GM19328 (cell line): ENCODE data around the gene DPP10.
"Not testable (repeated sequence)": the region's sequence is repeated elsewhere in the genome, so short reads cannot be mapped to it uniquely, and the experiment has no call there.

ENCODE experiments used
- ATAC-seq: cut with Tn5 transposase; IDR thresholded peaks from one replicate; pipeline ENCODE4 v1.9.1; 2021; ENCODE audit warnings: mild to moderate bottlenecking, moderate library complexity; ENCODE audit not compliant: unreplicated experiment

Gene DPP10

GRCh38 chr2:114442510-114442909, at the start of gene DPP10:
TSS of gene DPP10 (plus strand) at chr2:114442641.
- ATAC-seq, result no peak

GRCh38 chr2:114400890-114401289, 41.6 kb upstream of the DPP10 start:
- ATAC-seq, result no peak

GRCh38 chr2:114405247-114406116, 37.0 kb upstream of the DPP10 start:
- no peak for ATAC-seq

- ATAC-seq, result no peak
Measured at GRCh38 chr2:114406347-114406746, 36.1 kb upstream of the DPP10 start.

GRCh38 chr2:114407353-114407752, 35.1 kb upstream of the DPP10 start:
- ATAC-seq, result not testable (repeated sequence)

GRCh38 chr2:114421781-114422180, 20.7 kb upstream of the DPP10 start:
- ATAC-seq, result no peak

GRCh38 chr2:114424699-114425098, 17.7 kb upstream of the DPP10 start:
- no peak for ATAC-seq

- ATAC-seq, result no peak
Measured at GRCh38 chr2:114426756-114427155, 15.7 kb upstream of the DPP10 start.

GRCh38 chr2:114436329-114436728, 6.1 kb upstream of the DPP10 start:
- ATAC-seq, result no peak

- ATAC-seq, result no peak
Measured at GRCh38 chr2:114446571-114446970, 4.1 kb downstream of the DPP10 start.

GRCh38 chr2:114450639-114451038, 8.2 kb downstream of the DPP10 start:
- no peak for ATAC-seq

GRCh38 chr2:114456566-114456965, 14.1 kb downstream of the DPP10 start:
- ATAC-seq, result no peak

- ATAC-seq, result no peak
Measured at GRCh38 chr2:114457956-114458355, 15.5 kb downstream of the DPP10 start.

GRCh38 chr2:114461116-114461515, 18.7 kb downstream of the DPP10 start:
- no peak for ATAC-seq

- no peak for ATAC-seq
Measured at GRCh38 chr2:114464961-114465706, 22.7 kb downstream of the DPP10 start.

- ATAC-seq, result no peak
Measured at GRCh38 chr2:114468343-114468742, 25.9 kb downstream of the DPP10 start.

GRCh38 chr2:114472246-114472645, 29.8 kb downstream of the DPP10 start:
- ATAC-seq, result no peak

- ATAC-seq, result no peak
Measured at GRCh38 chr2:114472726-114473125, 30.3 kb downstream of the DPP10 start.

- ATAC-seq, result no peak
Measured at GRCh38 chr2:114488841-114489530, 46.5 kb downstream of the DPP10 start.

GRCh38 chr2:114495046-114495445, 52.6 kb downstream of the DPP10 start:
- no peak for ATAC-seq

GRCh38 chr2:114496959-114497358, 54.5 kb downstream of the DPP10 start:
- no peak for ATAC-seq
